ENCODE data around the gene TAF4.
A peak's percentile ranks its signal among the peaks of the same experiment; 100 is the strongest.

The TAF4 gene

GRCh38 chr20:61980647-61981583, 84.8 kb downstream of the TAF4 start:
- peak; percentile 51; the same call in 2 of the 3 replicates for ATAC-seq
- TF ChIP-seq ZNF8 (CRISPR knock-in tag; IDR thresholded peaks at IDR 0.05), result no peak
- TF ChIP-seq CSDC2 (CRISPR knock-in tag; IDR thresholded peaks at IDR 0.05), result no peak
- TF ChIP-seq RARB (CRISPR knock-in tag; IDR thresholded peaks at IDR 0.05), result no peak
- TF ChIP-seq ZNF565 (CRISPR knock-in tag; conservative IDR thresholded peaks at IDR 0.05; ENCODE audit: low read depth), result no peak
- TF ChIP-seq ZFP30 (CRISPR knock-in tag; IDR thresholded peaks at IDR 0.05), result no peak
- no peak for TF ChIP-seq CSRNP3 (CRISPR knock-in tag; IDR thresholded peaks at IDR 0.05)
- TF ChIP-seq GLIS3 (CRISPR knock-in tag; IDR thresholded peaks at IDR 0.05), result no peak

GRCh38 chr20:61979701-61980635, 85.7 kb downstream of the TAF4 start:
- ATAC-seq, result no peak
- TF ChIP-seq GLIS3 (CRISPR knock-in tag; IDR thresholded peaks at IDR 0.05) (no peak), BACH2 (CRISPR knock-in tag; IDR thresholded peaks at IDR 0.05; ENCODE audit: borderline replicate concordance) (no peak), RARB (CRISPR knock-in tag; IDR thresholded peaks at IDR 0.05) (no peak), ESRRG (CRISPR knock-in tag; IDR thresholded peaks at IDR 0.05) (no peak), TCF4 (CRISPR knock-in tag; IDR thresholded peaks at IDR 0.05; ENCODE audit: borderline replicate concordance) (no peak)

- TF ChIP-seq POU6F1 (CRISPR knock-in tag; IDR thresholded peaks at IDR 0.05; ENCODE audit: borderline replicate concordance, low read depth) (no peak), SNAI2 (CRISPR knock-in tag; IDR thresholded peaks at IDR 0.05) (no peak), PPARA (CRISPR knock-in tag; IDR thresholded peaks at IDR 0.05; ENCODE audit: borderline replicate concordance) (no peak)
- no peak for ATAC-seq
Observed at GRCh38 chr20:61979090-61979489, 86.6 kb downstream of the TAF4 start.

- TF ChIP-seq TOX (CRISPR knock-in tag; IDR thresholded peaks at IDR 0.05; ENCODE audit: borderline replicate concordance) (no peak), PPARA (CRISPR knock-in tag; IDR thresholded peaks at IDR 0.05; ENCODE audit: borderline replicate concordance) (no peak), TSHZ2 (CRISPR knock-in tag; IDR thresholded peaks at IDR 0.05) (no peak), RARB (CRISPR knock-in tag; IDR thresholded peaks at IDR 0.05) (no peak), POU6F1 (CRISPR knock-in tag; IDR thresholded peaks at IDR 0.05; ENCODE audit: borderline replicate concordance, low read depth) (no peak), ESRRG (CRISPR knock-in tag; IDR thresholded peaks at IDR 0.05) (no peak), GLIS3 (CRISPR knock-in tag; IDR thresholded peaks at IDR 0.05) (no peak)
- ATAC-seq, result no peak
Observed at GRCh38 chr20:61978491-61978890, 87.2 kb downstream of the TAF4 start.

- no peak for ATAC-seq
- no peak for TF ChIP-seq ZNF8 (CRISPR knock-in tag; IDR thresholded peaks at IDR 0.05)
- TF ChIP-seq POU6F1 (CRISPR knock-in tag; IDR thresholded peaks at IDR 0.05; ENCODE audit: borderline replicate concordance, low read depth), result no peak
- no peak for TF ChIP-seq ZC3H10 (CRISPR knock-in tag; IDR thresholded peaks at IDR 0.05)
- TF ChIP-seq RARB (CRISPR knock-in tag; IDR thresholded peaks at IDR 0.05), result no peak
- TF ChIP-seq BACH2 (CRISPR knock-in tag; IDR thresholded peaks at IDR 0.05; ENCODE audit: borderline replicate concordance), result no peak
- TF ChIP-seq CREB5 (CRISPR knock-in tag; IDR thresholded peaks at IDR 0.05; ENCODE audit: low read depth), result no peak
- TF ChIP-seq SNAI2 (CRISPR knock-in tag; IDR thresholded peaks at IDR 0.05), result no peak
Observed at GRCh38 chr20:61977419-61977786, 88.3 kb downstream of the TAF4 start.
